Stimulated activated naive CD8-positive, alpha-beta T cell treated with anti-CD3 and anti-CD28 coated beads, Interleukin-15, Interleukin-2, amounts not matched to agents 100 U/mL and 50 U/mL, for 24 hours (primary cell): Measurements from ENCODE around the gene LENG9.
A peak's percentile ranks its signal among the peaks of the same experiment; 100 is the strongest.
"Not testable (repeated sequence)": the region's sequence is repeated elsewhere in the genome, so short reads cannot be mapped to it uniquely, and the experiment has no call there.

ENCODE experiments used
- ATAC-seq: fragments of 150-1000 bp; cut with Tn5 transposase; one replicate; pipeline ENCODE4 v1.10.0; 2021
- DNase-seq: peaks from one replicate; pipeline ENCODE4 v3.0.0; 2021

The LENG9 gene

GRCh38 chr19:54478677-54479266 lies 15.2 kb upstream of the LENG9 start:
- ATAC-seq (peak; percentile 36), DNase-seq (no peak)

- ATAC-seq (no peak), DNase-seq (no peak)
Observed at GRCh38 chr19:54477650-54478049, 14.1 kb upstream of the LENG9 start.

- no peak for ATAC-seq
- DNase-seq = no peak
Observed at GRCh38 chr19:54475706-54476105, 12.1 kb upstream of the LENG9 start.

- DNase-seq (no peak), ATAC-seq (no peak)
Observed at GRCh38 chr19:54473892-54474372, 10.4 kb upstream of the LENG9 start.

- ATAC-seq = peak; percentile 61
- DNase-seq = peak; percentile 54
Observed at GRCh38 chr19:54473071-54473891, 9.7 kb upstream of the LENG9 start, which contains the start of gene CDC42EP5. TSS of gene CDC42EP5 (minus strand) at chr19:54473296. CDS start at chr19:54465547, 7,749 bp downstream.

- ATAC-seq = peak; percentile 47
Observed at GRCh38 chr19:54470991-54471782, 7.6 kb upstream of the LENG9 start.

GRCh38 chr19:54470276-54470887 lies 6.8 kb upstream of the LENG9 start:
- DNase-seq (no peak), ATAC-seq (no peak)

More at GRCh38 chr19:54470991-54471782, 7.6 kb upstream of the LENG9 start:
- DNase-seq = no peak

GRCh38 chr19:54469496-54469934 lies 5.9 kb upstream of the LENG9 start:
- DNase-seq (no peak), ATAC-seq (no peak)

- DNase-seq, ATAC-seq: not testable (repeated sequence)
Observed at GRCh38 chr19:54466110-54466480, 2.5 kb upstream of the LENG9 start.

GRCh38 chr19:54465426-54466109 lies 2.0 kb upstream of the LENG9 start:
- DNase-seq (no peak), ATAC-seq (no peak)

- DNase-seq (peak; percentile 91), ATAC-seq (peak; percentile 53)
Observed at GRCh38 chr19:54464630-54465425, 1.2 kb upstream of the LENG9 start.

- ATAC-seq = peak; percentile 55
Observed at GRCh38 chr19:54464044-54464629, 559 bp upstream of the LENG9 start.

GRCh38 chr19:54462655-54463530 lies 685 bp downstream of the LENG9 start:
- ATAC-seq (peak; percentile 17), DNase-seq (peak; percentile 73)

More at GRCh38 chr19:54464044-54464629, 559 bp upstream of the LENG9 start:
- DNase-seq = peak; percentile 90

GRCh38 chr19:54462047-54462654 lies 1.4 kb downstream of the LENG9 start:
- ATAC-seq = no peak
- no peak for DNase-seq

GRCh38 chr19:54461613-54462012 lies 2.0 kb downstream of the LENG9 start:
- DNase-seq = no peak

GRCh38 chr19:54461210-54461609 lies 2.4 kb downstream of the LENG9 start:
- DNase-seq (no peak), ATAC-seq (no peak)

More at GRCh38 chr19:54461613-54462012, 2.0 kb downstream of the LENG9 start:
- ATAC-seq = no peak

- no peak for ATAC-seq
- DNase-seq = no peak
Observed at GRCh38 chr19:54460230-54461005, 3.2 kb downstream of the LENG9 start.
